ENCODE data around the gene ZNF780B. TPM values are rescaled to one million over a fixed set of nuclear protein-coding genes. Genes with fewer than 3 reads are reported as not detected.

Gene ZNF780B
- total and polyA plus RNA-seq, 2 donors (not counting 3 experiments of a cell fraction or from before 2014, with no cell fraction given): 2.6 to 13.5 TPM

GRCh38 chr19:39995794-39996193 is 60.2 kb downstream of the ZNF780B start:
- no peak for FAIRE-seq
- dilution Hi-C loops (cut with MboI; ENCODE audit: extremely low pct_ligation_motif_present, low sequenced_read_pairs): no loop called here
- ChIA-PET CTCF (interaction anchor here (1.5 kb wide), 1 partner anchor 25 kb away, joined by 6 read pairs; the partner anchor contains the start of gene PSMC4), POLR2A (no interaction called here)
- Histone ChIP-seq H3K9me3 (replicated peaks; ENCODE audit: control insufficient read depth, insufficient read depth, low read length) (no peaks in the 10 kb centered on the region), H3K4me3 (replicated peaks in 1 of 3; ENCODE audit: insufficient read depth in 1 of 3, low read depth in 1 of 3, low read length in 3 of 3) (peak overlapping the region in 1 of 3 experiments; percentile 70), H3K9ac (replicated peaks; ENCODE audit: extremely low read depth, insufficient read depth, low read length) (no peak overlapping the region), H2AFZ (ENCODE audit: low read depth, low read length) (no peak overlapping the region), H3K79me2 (ENCODE audit: control insufficient read depth, insufficient read depth, low read length) (peaks cover 4% of the 10 kb centered on the region), H3K4me1 (ENCODE audit: control insufficient read depth, extremely low read depth, insufficient read depth, low read length) (peaks cover 11% of the 10 kb centered on the region), H3K4me2 (ENCODE audit: insufficient read depth, low read length) (peak overlapping the region; percentile 59), H3K36me3 (ENCODE audit: control insufficient read depth in 2 of 2, extremely low read depth in 1 of 2, insufficient read depth in 2 of 2, low read length in 2 of 2) (no peaks in the 10 kb centered on the region), H4K20me1 (replicated peaks; ENCODE audit: control insufficient read depth, extremely low read depth, insufficient read depth, low read length) (no peaks in the 10 kb centered on the region), H3K9me1 (replicated peaks; ENCODE audit: control insufficient read depth, extremely low read depth, insufficient read depth, low read length) (no peaks in the 10 kb centered on the region), H3K27ac (ENCODE audit: insufficient read depth, low read depth, low read length) (no peak overlapping the region), H3K27me3 (ENCODE audit: control insufficient read depth in 2 of 2, insufficient read depth in 2 of 2, low read length in 2 of 2) (no peaks in the 10 kb centered on the region)
- intact Hi-C loops (cut with micrococcal nuclease): loop anchor here (1.0 kb wide), 1 partner anchor 24 kb away; the partner anchor contains the start of gene PSMC4
- no peak for DNase-seq (ENCODE audit: low read depth, low spot score)
- BruUV-seq (replicated peaks): no TSS peak
- TF ChIP-seq GATA2 (IDR thresholded peaks at IDR 0.05; ENCODE audit: insufficient read depth, insufficient read length, low read depth, low read length) (no peak), MAX (IDR thresholded peaks at IDR 0.05; ENCODE audit: insufficient read depth, insufficient read length) (no peak), POLR2AphosphoS5 (IDR thresholded peaks at IDR 0.05; ENCODE audit: insufficient read depth, low read depth, low read length) (no peak), EZH2 (IDR thresholded peaks at IDR 0.05; ENCODE audit: borderline replicate concordance, low read depth, low read length, severe bottlenecking) (no peak), POLR2A (IDR thresholded peaks at IDR 0.05; ENCODE audit: low read depth, low read length) (no peak), JUN (IDR thresholded peaks at IDR 0.05; ENCODE audit: borderline replicate concordance, insufficient read depth, insufficient read length, low read depth) (no peak), MYC (IDR thresholded peaks at IDR 0.05; ENCODE audit: low read depth, low read length) (no peak), CTCF (IDR thresholded peaks at IDR 0.05; ENCODE audit: extremely low read depth in 1 of 2, insufficient read depth in 1 of 2, low read depth in 1 of 2, low read length in 2 of 2) (no peak), FOS (IDR thresholded peaks at IDR 0.05; ENCODE audit: borderline replicate concordance, insufficient read depth, low read length) (no peak)
